Measurements from ENCODE around the gene HOMER3.

The HOMER3 gene

GRCh38 chr19:18910801-18911436 is 30.1 kb downstream of the HOMER3 start:
- H3K4me3 ChIP-seq (ENCODE audit: insufficient read length, low read depth), result no peak overlapping the region
- TF ChIP-seq YY1 (IDR thresholded peaks at IDR 0.05; ENCODE audit: insufficient read depth, insufficient read length) (no peak), ZNF274 (IDR thresholded peaks at IDR 0.05; ENCODE audit: low read depth, low read length) (no peak), SUZ12 (IDR thresholded peaks at IDR 0.05; ENCODE audit: extremely low read depth, insufficient read depth, insufficient read length) (no peak)
- no peak overlapping the region for H3K9ac ChIP-seq (ENCODE audit: insufficient read length, low read depth)
- H3K27me3 ChIP-seq (ENCODE audit: insufficient read depth, insufficient read length), result no peaks in the 10 kb centered on the region
- peaks cover 7% of the 10 kb centered on the region for H3K4me1 ChIP-seq (ENCODE audit: insufficient read depth, insufficient read length)
- no peaks in the 10 kb centered on the region for H3K9me3 ChIP-seq (ENCODE audit: insufficient read depth, low read length)
- DNase-seq (ENCODE audit: low read depth, low spot score), result no peak
- H3K36me3 ChIP-seq (ENCODE audit: insufficient read depth, insufficient read length, low read length), result peaks cover 82% of the 10 kb centered on the region

DNA sequence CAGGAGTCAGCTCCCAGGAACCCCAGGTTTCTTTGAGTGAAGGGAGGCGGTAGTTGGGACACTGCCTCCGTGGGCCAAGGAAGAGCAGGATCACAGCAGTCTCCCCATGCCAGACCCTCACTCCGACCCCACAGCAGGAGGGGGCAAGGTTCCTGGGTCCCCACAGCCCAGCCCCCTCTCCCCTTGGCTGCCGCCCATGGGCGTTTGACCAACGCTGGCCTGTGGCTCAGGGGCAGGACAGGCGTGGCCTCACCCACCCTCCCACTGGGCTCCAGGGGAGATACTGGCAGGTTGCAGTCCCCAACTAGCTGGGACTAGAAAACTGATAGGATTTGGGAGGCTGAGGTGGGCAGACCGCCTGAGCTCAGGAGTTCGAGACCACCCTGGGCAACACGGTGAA is 31.0 kb downstream of the HOMER3 start:
- Histone ChIP-seq H3K4me3 (ENCODE audit: insufficient read length, low read depth) (no peak overlapping the region), H3K9me3 (ENCODE audit: insufficient read depth, low read length) (no peaks in the 10 kb centered on the region), H3K4me1 (ENCODE audit: insufficient read depth, insufficient read length) (peaks cover 10% of the 10 kb centered on the region), H3K9ac (ENCODE audit: insufficient read length, low read depth) (no peak overlapping the region), H3K27me3 (ENCODE audit: insufficient read depth, insufficient read length) (no peaks in the 10 kb centered on the region), H3K36me3 (ENCODE audit: insufficient read depth, insufficient read length, low read length) (peaks cover 83% of the 10 kb centered on the region)
- no peak for DNase-seq (ENCODE audit: low read depth, low spot score)
- TF ChIP-seq YY1 (IDR thresholded peaks at IDR 0.05; ENCODE audit: insufficient read depth, insufficient read length), result no peak
- TF ChIP-seq ZNF274 (IDR thresholded peaks at IDR 0.05; ENCODE audit: low read depth, low read length), result no peak
- no peak for TF ChIP-seq SUZ12 (IDR thresholded peaks at IDR 0.05; ENCODE audit: extremely low read depth, insufficient read depth, insufficient read length)

GRCh38 chr19:18908917-18909619 is 31.9 kb downstream of the HOMER3 start:
- DNase-seq (ENCODE audit: low read depth, low spot score), result no peak
- H3K36me3 ChIP-seq (ENCODE audit: insufficient read depth, insufficient read length, low read length), result peaks cover 84% of the 10 kb centered on the region
- no peaks in the 10 kb centered on the region for H3K27me3 ChIP-seq (ENCODE audit: insufficient read depth, insufficient read length)

GRCh38 chr19:18906605-18907519 is 34.2 kb downstream of the HOMER3 start:
- no peaks in the 10 kb centered on the region for H3K9me3 ChIP-seq (ENCODE audit: insufficient read depth, low read length)
- H3K4me3 ChIP-seq (ENCODE audit: insufficient read length, low read depth), result no peak overlapping the region
- peaks cover 10% of the 10 kb centered on the region for H3K4me1 ChIP-seq (ENCODE audit: insufficient read depth, insufficient read length)
- no peak for DNase-seq (ENCODE audit: low read depth, low spot score)
- peak overlapping the region; percentile 8 for H3K9ac ChIP-seq (ENCODE audit: insufficient read length, low read depth)
- no peaks in the 10 kb centered on the region for H3K27me3 ChIP-seq (ENCODE audit: insufficient read depth, insufficient read length)
- peaks cover 82% of the 10 kb centered on the region for H3K36me3 ChIP-seq (ENCODE audit: insufficient read depth, insufficient read length, low read length)
- TF ChIP-seq ZNF274 (IDR thresholded peaks at IDR 0.05; ENCODE audit: low read depth, low read length) (no peak), YY1 (IDR thresholded peaks at IDR 0.05; ENCODE audit: insufficient read depth, insufficient read length) (no peak), SUZ12 (IDR thresholded peaks at IDR 0.05; ENCODE audit: extremely low read depth, insufficient read depth, insufficient read length) (no peak)

More at GRCh38 chr19:18908917-18909619, 31.9 kb downstream of the HOMER3 start:
- peaks cover 17% of the 10 kb centered on the region for H3K4me1 ChIP-seq (ENCODE audit: insufficient read depth, insufficient read length)
- no peaks in the 10 kb centered on the region for H3K9me3 ChIP-seq (ENCODE audit: insufficient read depth, low read length)
- H3K9ac ChIP-seq (ENCODE audit: insufficient read length, low read depth), result no peak overlapping the region
- TF ChIP-seq SUZ12 (IDR thresholded peaks at IDR 0.05; ENCODE audit: extremely low read depth, insufficient read depth, insufficient read length) (no peak), YY1 (IDR thresholded peaks at IDR 0.05; ENCODE audit: insufficient read depth, insufficient read length) (no peak), ZNF274 (IDR thresholded peaks at IDR 0.05; ENCODE audit: low read depth, low read length) (no peak)
- H3K4me3 ChIP-seq (ENCODE audit: insufficient read length, low read depth), result no peak overlapping the region

DNA sequence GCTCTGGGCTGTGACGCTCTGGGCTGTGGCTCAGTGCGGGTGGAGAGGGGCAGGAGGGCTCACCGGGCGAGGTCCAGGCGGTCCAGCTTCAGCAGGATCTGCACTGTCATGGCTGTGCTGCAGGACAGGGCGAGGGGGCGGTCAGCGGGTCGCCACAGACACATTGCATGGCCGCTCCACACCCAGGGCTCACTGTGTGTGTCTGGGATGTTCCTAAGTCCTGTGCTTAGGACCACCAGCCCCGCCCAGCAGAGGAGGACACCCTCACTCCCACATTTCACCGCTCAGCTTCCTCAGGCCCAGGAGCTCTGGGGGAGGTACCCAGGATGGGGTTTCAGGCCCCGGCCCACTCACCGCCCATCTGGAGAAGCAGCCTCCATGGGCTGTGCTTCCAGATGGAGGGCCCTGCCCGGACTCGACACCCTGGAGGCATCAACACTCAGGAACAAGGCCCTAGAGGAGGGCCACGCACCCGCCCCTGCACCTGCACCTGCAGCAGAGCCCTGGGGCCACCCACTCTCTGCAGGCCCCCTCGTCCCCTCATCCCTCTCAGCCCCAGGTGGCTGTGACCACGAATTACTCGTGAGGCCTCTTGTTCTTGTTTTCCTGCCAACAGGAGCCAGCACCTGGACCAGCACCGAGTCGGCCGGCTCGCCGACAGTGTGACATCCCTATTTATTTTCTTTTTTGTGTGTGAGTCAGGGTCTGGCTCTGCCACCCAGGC is 35.3 kb downstream of the HOMER3 start:
- Histone ChIP-seq H3K9ac (ENCODE audit: insufficient read length, low read depth) (no peak overlapping the region), H3K4me3 (ENCODE audit: insufficient read length, low read depth) (no peak overlapping the region), H3K36me3 (ENCODE audit: insufficient read depth, insufficient read length, low read length) (peaks cover 85% of the 10 kb centered on the region), H3K4me1 (ENCODE audit: insufficient read depth, insufficient read length) (peaks cover 10% of the 10 kb centered on the region), H3K9me3 (ENCODE audit: insufficient read depth, low read length) (no peaks in the 10 kb centered on the region), H3K27me3 (ENCODE audit: insufficient read depth, insufficient read length) (no peaks in the 10 kb centered on the region)
- no peak for DNase-seq (ENCODE audit: low read depth, low spot score)
- no peak for TF ChIP-seq SUZ12 (IDR thresholded peaks at IDR 0.05; ENCODE audit: extremely low read depth, insufficient read depth, insufficient read length)
- TF ChIP-seq ZNF274 (IDR thresholded peaks at IDR 0.05; ENCODE audit: low read depth, low read length), result no peak
- TF ChIP-seq YY1 (IDR thresholded peaks at IDR 0.05; ENCODE audit: insufficient read depth, insufficient read length), result no peak

GRCh38 chr19:18905058-18905456 is 36.0 kb downstream of the HOMER3 start:
- Histone ChIP-seq H3K27me3 (ENCODE audit: insufficient read depth, insufficient read length) (no peaks in the 10 kb centered on the region), H3K36me3 (ENCODE audit: insufficient read depth, insufficient read length, low read length) (peaks cover 85% of the 10 kb centered on the region)

More at GRCh38 chr19:18905058-18905456, 36.0 kb downstream of the HOMER3 start:
- no peak overlapping the region for H3K9ac ChIP-seq (ENCODE audit: insufficient read length, low read depth)
- no peak for DNase-seq (ENCODE audit: low read depth, low spot score)
- H3K4me1 ChIP-seq (ENCODE audit: insufficient read depth, insufficient read length), result peaks cover 10% of the 10 kb centered on the region
- no peak for TF ChIP-seq SUZ12 (IDR thresholded peaks at IDR 0.05; ENCODE audit: extremely low read depth, insufficient read depth, insufficient read length)
- TF ChIP-seq ZNF274 (IDR thresholded peaks at IDR 0.05; ENCODE audit: low read depth, low read length), result no peak
- TF ChIP-seq YY1 (IDR thresholded peaks at IDR 0.05; ENCODE audit: insufficient read depth, insufficient read length), result no peak
- H3K9me3 ChIP-seq (ENCODE audit: insufficient read depth, low read length), result no peaks in the 10 kb centered on the region
- no peak overlapping the region for H3K4me3 ChIP-seq (ENCODE audit: insufficient read length, low read depth)
